Neural progenitor cell (in vitro differentiated cells): ENCODE measurements around the gene DOK7. TPM values are rescaled to one million over a fixed set of nuclear protein-coding genes. Genes with fewer than 3 reads are reported as not detected.
A peak's percentile ranks its signal among the peaks of the same experiment; 100 is the strongest.

Source experiments
- DNase-seq: peaks from one replicate; pipeline ENCODE4 v3.0.0-alpha.2; 2016; ENCODE audit warnings: low spot score
- H2AFZ ChIP-seq: fragments of 200-600 bp; sonication (generic); replicated peaks from 2 replicates; pipeline ENCODE4 v1.6.1; 2016; ENCODE audit warnings: antibody characterized with exemption
- H3F3A ChIP-seq: fragments of 200-600 bp; sonication (generic); 2 replicates; pipeline ENCODE4 v1.6.1; 2016; ENCODE audit warnings: antibody characterized with exemption, low read depth
- H3K27ac ChIP-seq: fragments of 200-600 bp; sonication (generic); 2 replicates; pipeline ENCODE4 v1.5.1; 2016; ENCODE audit warnings: mild to moderate bottlenecking
- H3K27me3 ChIP-seq: fragments of 200-600 bp; sonication (generic); 2 replicates; pipeline ENCODE4 v1.6.1; 2016; ENCODE audit warnings: mild to moderate bottlenecking, moderate library complexity
- H3K36me3 ChIP-seq: fragments of 200-600 bp; sonication (generic); 2 replicates; pipeline ENCODE4 v1.5.1; 2016
- H3K4me1 ChIP-seq: fragments of 200-600 bp; sonication (generic); 2 replicates; pipeline ENCODE4 v1.6.1; 2016; ENCODE audit warnings: mixed run types
- H3K4me2 ChIP-seq: fragments of 200-600 bp; sonication (generic); 2 replicates; pipeline ENCODE4 v1.6.1; 2016
- H3K4me3 ChIP-seq: fragments of 200-600 bp; sonication (generic); 2 replicates; pipeline ENCODE4 v1.5.1; 2016
- H3K79me2 ChIP-seq: fragments of 200-600 bp; sonication (generic); 2 replicates; pipeline ENCODE4 v1.6.1; 2016; ENCODE audit warnings: low read depth
- H3K9ac ChIP-seq: fragments of 200-600 bp; sonication (generic); 2 replicates; pipeline ENCODE4 v1.6.1; 2016
- H3K9me3 ChIP-seq: fragments of 200-600 bp; sonication (generic); 2 replicates; pipeline ENCODE4 v1.5.1; 2016; ENCODE audit warnings: low read depth
- H4K20me1 ChIP-seq: fragments of 200-600 bp; sonication (generic); 2 replicates; pipeline ENCODE4 v1.6.1; 2016; ENCODE audit warnings: low read depth
- H3K27ac Mint-ChIP-seq: 3 replicates; pipeline ENCODE4 v1.8.0; 2021; ENCODE audit warnings: mixed read lengths
- H3K27me3 Mint-ChIP-seq: 2 replicates; pipeline ENCODE4 v1.8.0; 2022; ENCODE audit warnings: low read depth, mild to moderate bottlenecking, inconsistent platforms, moderate library complexity, mixed read lengths; ENCODE audit not compliant: insufficient read depth
- H3K36me3 Mint-ChIP-seq: 3 replicates; pipeline ENCODE4 v1.8.0; 2021; ENCODE audit warnings: mixed read lengths
- H3K4me1 Mint-ChIP-seq: 3 replicates; pipeline ENCODE4 v1.8.0; 2021; ENCODE audit warnings: mixed read lengths
- H3K4me3 Mint-ChIP-seq: 3 replicates; pipeline ENCODE4 v1.8.0; 2021; ENCODE audit warnings: mild to moderate bottlenecking, moderate library complexity, mixed read lengths
- H3K9me3 Mint-ChIP-seq: 3 replicates; pipeline ENCODE4 v1.8.0; 2020; ENCODE audit warnings: mixed read lengths
- CTCF ChIP-seq: fragments of 200-600 bp; sonication (generic); IDR thresholded peaks from 2 replicates; pipeline ENCODE4 v1.5.1; 2017; ENCODE audit warnings: antibody characterized with exemption, mild to moderate bottlenecking
- EZH2 ChIP-seq: fragments of 200-600 bp; sonication (generic); IDR thresholded peaks from 2 replicates; pipeline ENCODE4 v1.6.1; 2017; ENCODE audit warnings: antibody characterized with exemption, mild to moderate bottlenecking, moderate library complexity
- EZH2phosphoT487 ChIP-seq: fragments of 200-600 bp; sonication (generic); IDR thresholded peaks from 2 replicates; pipeline ENCODE4 v1.6.1; 2017; ENCODE audit warnings: antibody characterized with exemption
- total RNA-seq: library from RNA; depleted of rRNA; stranded (reverse); fragments of >200 nt; gene quantifications from 2 replicates; pipeline ENCODE4 v1.2.3, GENCODE V29; 2015; ENCODE audit warnings: low replicate concordance

DOK7 gene
- total RNA-seq, 1 donor from 2014 or later = not detected

DNA sequence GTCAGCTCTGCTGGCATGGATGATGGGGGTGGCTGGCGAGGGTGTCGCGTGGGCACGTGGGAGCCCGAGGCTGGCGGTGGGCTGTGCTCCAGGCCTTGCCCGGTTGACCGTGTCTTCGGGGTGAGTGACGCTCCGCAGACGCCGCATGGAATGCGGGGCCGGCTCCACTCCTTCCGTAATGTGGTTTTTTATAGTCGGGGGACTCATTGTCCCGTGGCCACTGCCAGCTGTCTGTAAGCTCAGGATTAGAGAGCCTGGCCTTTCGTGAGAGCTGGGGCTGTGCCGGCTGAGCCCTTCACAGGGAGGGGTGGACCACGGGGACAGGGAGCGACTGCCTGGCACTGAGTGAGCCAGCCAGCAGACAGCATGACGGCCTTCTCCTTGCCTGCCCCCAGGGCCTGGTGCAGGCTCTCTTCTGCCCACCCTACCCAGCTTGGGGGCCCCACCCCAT lies 20.4 kb downstream of the DOK7 start:
- peaks cover 46% of the 10 kb centered on the region for H3K4me1 ChIP-seq
- no peak overlapping the region for H3K4me3 ChIP-seq
- H3K27me3 ChIP-seq = peaks cover 67% of the 10 kb centered on the region
- Mint-ChIP-seq H3K36me3 (no peaks in the 10 kb centered on the region), H3K27me3 (peaks cover 18% of the 10 kb centered on the region), H3K9me3 (no peaks in the 10 kb centered on the region), H3K4me3 (no peak overlapping the region), H3K27ac (no peak overlapping the region), H3K4me1 (peaks cover 14% of the 10 kb centered on the region)
- TF ChIP-seq EZH2 = no peak
- no peak for TF ChIP-seq CTCF
- no peak for TF ChIP-seq EZH2phosphoT487
- H3K9me3 ChIP-seq = no peaks in the 10 kb centered on the region
- H4K20me1 ChIP-seq = no peaks in the 10 kb centered on the region
- no peak overlapping the region for H3K9ac ChIP-seq
- peaks cover 19% of the 10 kb centered on the region for H3F3A ChIP-seq
- H3K27ac ChIP-seq = no peak overlapping the region
- H3K36me3 ChIP-seq = no peaks in the 10 kb centered on the region
- H2AFZ ChIP-seq = no peak overlapping the region
- no peaks in the 10 kb centered on the region for H3K79me2 ChIP-seq
- no peak overlapping the region for H3K4me2 ChIP-seq
- peak; percentile 82 for DNase-seq

DNA sequence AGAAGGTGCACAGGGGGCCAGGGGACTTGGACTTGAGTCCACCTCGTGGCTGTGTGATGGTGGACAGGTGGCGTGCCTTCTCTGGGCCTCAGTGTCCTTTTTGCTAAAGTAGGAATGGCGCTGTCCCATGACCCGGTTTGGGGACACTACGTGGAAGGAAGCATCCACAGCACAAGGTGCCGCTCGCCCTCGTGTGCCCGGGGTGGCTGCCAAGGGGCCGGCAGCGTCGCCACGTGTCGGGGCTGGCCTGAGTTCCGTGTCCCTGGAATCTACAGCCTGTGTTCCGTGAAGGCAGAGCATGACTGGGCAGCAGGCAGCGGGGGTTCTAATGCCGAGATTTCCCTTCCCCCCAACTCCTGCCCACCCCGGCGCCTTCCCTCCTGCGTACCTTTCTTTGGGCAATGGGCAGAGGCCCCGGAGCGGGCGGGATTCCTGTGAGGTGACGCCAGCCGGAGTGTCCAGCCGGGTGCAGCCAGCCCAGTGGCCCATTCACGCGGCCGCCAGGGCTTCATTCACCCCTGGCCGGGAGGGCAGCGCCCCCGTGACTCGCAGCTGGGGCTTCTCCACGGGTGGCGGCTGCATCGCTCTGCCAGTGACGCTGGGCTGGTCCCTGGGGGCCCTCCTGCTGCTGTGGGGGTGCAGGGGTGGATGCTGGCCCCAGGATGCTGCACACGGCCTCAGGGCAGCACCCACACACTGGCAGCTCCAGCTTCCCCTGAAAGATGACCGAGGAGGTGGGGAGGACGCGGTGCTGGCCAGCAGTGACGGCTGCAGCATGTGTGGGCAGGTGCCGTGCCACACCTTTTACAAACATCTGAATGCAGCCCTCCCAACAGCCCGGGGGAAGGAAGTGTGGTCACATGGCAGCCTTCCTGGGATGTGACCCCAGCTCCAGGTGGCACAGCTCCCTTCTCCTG lies 21.2 kb downstream of the DOK7 start:
- Histone ChIP-seq H3F3A (peaks cover 25% of the 10 kb centered on the region), H3K27me3 (peaks cover 68% of the 10 kb centered on the region), H3K4me2 (peak overlapping the region; percentile 36), H3K9ac (no peak overlapping the region), H3K4me1 (peaks cover 44% of the 10 kb centered on the region), H2AFZ (no peak overlapping the region), H3K79me2 (no peaks in the 10 kb centered on the region), H3K4me3 (no peak overlapping the region), H4K20me1 (no peaks in the 10 kb centered on the region), H3K27ac (no peak overlapping the region), H3K9me3 (no peaks in the 10 kb centered on the region), H3K36me3 (no peaks in the 10 kb centered on the region)
- no peak for DNase-seq
- Mint-ChIP-seq H3K9me3 (no peaks in the 10 kb centered on the region), H3K36me3 (no peaks in the 10 kb centered on the region), H3K27me3 (peaks cover 18% of the 10 kb centered on the region), H3K27ac (no peak overlapping the region), H3K4me1 (peaks cover 14% of the 10 kb centered on the region), H3K4me3 (no peak overlapping the region)
- TF ChIP-seq CTCF (no peak), EZH2phosphoT487 (no peak), EZH2 (no peak)

DNA sequence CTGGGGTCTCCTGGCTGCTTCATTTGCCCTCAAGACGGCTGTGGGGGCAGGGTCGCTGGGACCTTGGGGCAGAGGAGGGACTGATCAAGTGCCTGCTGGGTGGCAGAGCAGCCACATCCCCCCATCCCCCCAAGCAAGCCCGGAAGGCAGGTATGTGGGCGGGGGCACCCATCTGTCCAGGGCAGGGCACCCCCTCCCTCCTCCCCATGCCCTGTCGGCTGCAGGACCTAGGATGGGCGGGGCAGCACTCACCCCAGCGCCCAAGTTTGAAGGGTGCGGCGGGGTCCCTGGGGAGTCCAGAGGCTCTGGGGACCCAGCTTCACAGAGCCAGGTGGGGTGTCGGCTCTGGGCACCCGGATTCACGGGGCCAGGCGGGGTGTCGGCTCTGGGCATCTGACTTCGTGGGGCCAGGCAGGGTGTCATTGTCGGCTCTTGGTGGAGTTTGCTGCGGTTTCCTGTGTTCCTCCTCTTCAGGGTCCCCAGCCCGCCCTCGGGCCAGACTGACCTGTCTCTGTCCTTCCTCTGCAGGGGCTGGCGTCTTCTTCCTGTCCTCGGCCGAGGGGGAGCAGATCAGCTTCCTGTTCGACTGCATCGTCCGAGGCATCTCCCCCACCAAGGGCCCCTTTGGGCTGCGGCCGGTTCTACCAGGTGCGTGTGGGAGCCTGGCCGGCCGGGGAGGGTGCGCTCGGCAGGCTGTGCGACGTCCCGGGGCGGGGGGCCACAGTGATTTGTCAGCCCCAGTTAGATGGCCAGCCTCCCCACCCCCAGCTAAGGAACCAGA lies 22.1 kb downstream of the DOK7 start:
- Mint-ChIP-seq H3K9me3 (no peaks in the 10 kb centered on the region), H3K27ac (no peak overlapping the region), H3K27me3 (peaks cover 22% of the 10 kb centered on the region), H3K36me3 (no peaks in the 10 kb centered on the region), H3K4me1 (peaks cover 14% of the 10 kb centered on the region), H3K4me3 (no peak overlapping the region)
- H3K79me2 ChIP-seq = no peaks in the 10 kb centered on the region
- H3K4me2 ChIP-seq = no peak overlapping the region
- H3F3A ChIP-seq = peaks cover 26% of the 10 kb centered on the region
- peaks cover 77% of the 10 kb centered on the region for H3K27me3 ChIP-seq
- TF ChIP-seq CTCF (no peak), EZH2 (no peak), EZH2phosphoT487 (no peak)
- no peak overlapping the region for H3K9ac ChIP-seq
- no peaks in the 10 kb centered on the region for H4K20me1 ChIP-seq
- H3K36me3 ChIP-seq = no peaks in the 10 kb centered on the region
- no peak for DNase-seq
- no peak overlapping the region for H2AFZ ChIP-seq
- peaks cover 44% of the 10 kb centered on the region for H3K4me1 ChIP-seq
- no peak overlapping the region for H3K27ac ChIP-seq
- no peak overlapping the region for H3K4me3 ChIP-seq
- H3K9me3 ChIP-seq = no peaks in the 10 kb centered on the region
